Neutrophil (primary cell): ENCODE results near the gene CALHM1.

Experiments
- H3K27ac ChIP-seq: fragments of 200-600 bp; sonication (generic); 2 replicates; pipeline ENCODE4 v1.5.1; 2016; ENCODE audit warnings: mild to moderate bottlenecking, moderate library complexity
- H3K27me3 ChIP-seq: fragments of 200-600 bp; sonication (generic); 2 replicates; pipeline ENCODE4 v1.6.0; 2016; ENCODE audit warnings: mild to moderate bottlenecking
- H3K36me3 ChIP-seq: fragments of 200-600 bp; sonication (generic); 2 replicates; pipeline ENCODE4 v1.5.1; 2017
- H3K4me1 ChIP-seq, 2 experiments: fragments of 200-600 bp in 1 of 2; sonication (generic) in 1 of 2; 1 replicate in 1 of 2; 2 replicates in 1 of 2; pipeline versions ENCODE4 v1.5.1 to v1.6.1; 2013 to 2016; ENCODE audit warnings: low read depth in 1 of 2, low read length in 1 of 2, mild to moderate bottlenecking in 1 of 2, moderate library complexity in 1 of 2; ENCODE audit not compliant: control insufficient read depth in 1 of 2, insufficient read depth in 1 of 2
- H3K4me3 ChIP-seq, 2 experiments: fragments of 200-600 bp in 1 of 2; sonication (generic) in 1 of 2; 1 replicate in 1 of 2; 2 replicates in 1 of 2; pipeline ENCODE4 v1.5.1; 2013 to 2016; ENCODE audit warnings: low read depth in 1 of 2, low read length in 1 of 2, mild to moderate bottlenecking in 1 of 2, moderate library complexity in 1 of 2
- H3K9me3 ChIP-seq: fragments of 200-600 bp; sonication (generic); 2 replicates; pipeline ENCODE4 v1.5.1; 2016
- CTCF ChIP-seq: fragments of 200-600 bp; sonication (generic); IDR thresholded peaks from 2 replicates; pipeline ENCODE4 v1.5.1; 2016; ENCODE audit warnings: antibody characterized with exemption

Gene CALHM1

GRCh38 chr10:103451831-103452505, 6.7 kb downstream of the CALHM1 start, which contains the start of gene CALHM2:
Gene CALHM2 (minus strand): TSS chr10:103452370. CDS start chr10:103449941, 2,429 bp downstream.
- Histone ChIP-seq H3K27ac (no peak within 1 kb of the TSS), H3K4me3 (peak within 1 kb of the TSS; percentile 12 to 35), H3K36me3 (no peaks in the 10 kb centered on the region), H3K4me1 (peaks cover 7 to 13% of the 10 kb centered on the region in 2 experiments), H3K9me3 (no peaks in the 10 kb centered on the region), H3K27me3 (peaks cover 59% of the 10 kb centered on the region)
- no peak for TF ChIP-seq CTCF

DNA sequence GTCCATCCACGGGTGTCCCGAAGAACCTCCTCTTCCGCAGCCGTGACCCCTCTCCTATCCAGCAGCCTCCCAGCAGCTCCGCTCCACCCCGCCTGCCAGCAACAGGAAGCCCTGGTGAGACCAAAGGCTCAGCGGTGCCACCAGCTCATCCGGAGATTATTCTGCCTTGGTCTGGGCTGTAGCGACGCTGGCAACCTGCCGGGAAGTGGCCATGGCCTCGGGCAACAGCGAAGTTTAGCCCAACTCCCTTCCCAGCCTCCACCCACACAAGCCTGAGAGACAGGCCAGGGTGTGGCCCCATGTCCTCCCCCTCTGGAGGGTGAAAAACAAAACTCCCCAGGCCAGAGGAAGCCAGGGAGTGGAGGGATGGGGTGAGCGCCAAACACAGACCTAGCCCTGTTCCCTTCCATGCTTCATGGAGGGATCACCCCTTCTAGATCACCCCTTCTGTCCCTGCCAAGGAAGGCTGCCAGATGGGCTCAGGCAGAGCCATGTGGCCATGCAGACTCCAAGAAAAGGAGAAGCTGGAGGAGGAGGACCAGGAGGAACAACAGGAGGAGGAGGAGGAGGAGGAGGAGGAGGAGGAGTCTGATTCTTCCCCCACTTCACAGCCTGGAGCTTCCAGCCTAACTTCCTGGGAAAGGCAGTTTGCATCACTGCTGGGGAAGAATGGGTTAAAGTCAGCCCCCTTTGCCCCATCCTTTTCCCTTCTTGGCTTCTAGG, 7.4 kb downstream of the CALHM1 start:
- Histone ChIP-seq H3K9me3 (no peaks in the 10 kb centered on the region), H3K4me3 (no peak overlapping the region), H3K36me3 (peaks cover 3% of the 10 kb centered on the region), H3K27me3 (peaks cover 59% of the 10 kb centered on the region), H3K4me1 (peaks cover 7 to 13% of the 10 kb centered on the region in 2 experiments), H3K27ac (no peak overlapping the region)
- TF ChIP-seq CTCF, result no peak

DNA sequence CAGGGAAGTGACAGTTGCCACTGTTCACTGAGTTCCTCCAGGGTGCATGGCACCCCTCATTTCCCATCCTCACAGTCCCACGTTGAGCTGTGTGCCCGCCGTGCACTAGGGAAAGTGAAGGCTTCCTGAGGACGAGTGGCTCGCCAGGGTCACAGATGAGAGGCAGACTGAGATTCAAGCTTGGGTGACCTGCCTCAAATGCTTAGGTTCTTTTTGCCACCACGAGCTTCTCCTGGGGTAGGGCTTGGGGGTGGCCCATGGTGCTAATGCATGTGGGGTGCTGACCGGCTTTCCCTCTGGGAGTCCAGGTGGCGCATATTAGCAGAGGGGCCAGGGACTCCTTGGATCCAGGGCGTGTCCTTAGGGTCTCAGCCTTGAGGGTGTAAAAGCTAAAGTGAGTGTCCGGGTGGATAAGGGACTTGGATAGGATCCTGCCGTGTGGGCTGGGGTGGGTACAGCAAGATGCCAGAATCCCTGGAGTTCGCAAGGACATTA, 8.5 kb downstream of the CALHM1 start:
- Histone ChIP-seq H3K27me3 (peaks cover 59% of the 10 kb centered on the region), H3K9me3 (no peaks in the 10 kb centered on the region), H3K27ac (no peak overlapping the region), H3K4me1 (peaks cover 7 to 13% of the 10 kb centered on the region in 2 experiments), H3K36me3 (peaks cover 13% of the 10 kb centered on the region), H3K4me3 (no peak overlapping the region)
- TF ChIP-seq CTCF, result no peak

DNA sequence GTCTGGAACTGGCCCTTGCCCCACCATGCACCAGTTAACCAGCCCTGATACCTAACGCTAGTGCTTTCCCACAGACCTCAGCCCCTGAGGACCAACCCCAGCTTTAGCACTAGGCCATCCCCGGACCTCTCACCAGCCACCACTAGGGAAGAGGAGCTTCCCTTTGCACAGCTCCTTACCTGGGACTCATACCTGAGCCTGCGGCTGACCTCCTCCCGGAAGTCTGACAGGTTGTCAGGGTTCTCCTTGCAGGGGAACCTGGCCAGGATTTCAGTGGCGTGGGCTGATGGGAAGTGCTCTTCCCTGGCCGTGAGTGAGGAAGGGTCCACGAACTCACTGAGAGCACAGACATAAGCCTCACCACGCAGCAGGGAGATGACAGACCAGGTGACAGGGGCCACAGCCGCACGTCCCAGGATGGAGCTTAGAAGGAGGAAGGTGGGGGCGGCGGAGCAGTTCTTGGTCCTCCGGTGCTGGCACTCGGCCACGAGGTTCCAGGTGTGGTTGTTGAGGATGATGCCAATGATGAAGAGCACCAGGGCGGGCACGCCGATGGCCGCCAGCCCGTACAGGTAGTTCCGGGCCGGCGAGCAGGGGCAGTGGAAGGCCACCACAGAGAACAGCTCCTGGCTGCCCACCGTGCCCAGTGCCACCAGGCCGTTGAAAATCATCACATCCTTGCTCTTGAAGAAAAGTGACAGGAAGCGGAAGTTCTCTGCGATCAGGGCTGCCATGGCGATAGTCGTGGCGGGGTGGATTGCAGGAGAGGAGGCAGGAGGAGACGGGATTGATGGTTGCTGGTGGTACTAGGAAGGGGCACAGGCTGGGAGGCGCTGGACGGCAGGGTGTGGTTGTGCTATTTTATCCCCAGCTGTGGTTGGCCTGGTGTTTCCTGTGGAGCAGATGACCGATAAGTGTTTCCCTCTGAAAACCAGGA, 9.2 kb downstream of the CALHM1 start:
- Histone ChIP-seq H3K27ac (no peak overlapping the region), H3K4me3 (no peak overlapping the region), H3K4me1 (peaks cover 7 to 13% of the 10 kb centered on the region in 2 experiments), H3K9me3 (no peaks in the 10 kb centered on the region), H3K27me3 (peaks cover 52% of the 10 kb centered on the region), H3K36me3 (peaks cover 21% of the 10 kb centered on the region)
- TF ChIP-seq CTCF, result no peak

DNA sequence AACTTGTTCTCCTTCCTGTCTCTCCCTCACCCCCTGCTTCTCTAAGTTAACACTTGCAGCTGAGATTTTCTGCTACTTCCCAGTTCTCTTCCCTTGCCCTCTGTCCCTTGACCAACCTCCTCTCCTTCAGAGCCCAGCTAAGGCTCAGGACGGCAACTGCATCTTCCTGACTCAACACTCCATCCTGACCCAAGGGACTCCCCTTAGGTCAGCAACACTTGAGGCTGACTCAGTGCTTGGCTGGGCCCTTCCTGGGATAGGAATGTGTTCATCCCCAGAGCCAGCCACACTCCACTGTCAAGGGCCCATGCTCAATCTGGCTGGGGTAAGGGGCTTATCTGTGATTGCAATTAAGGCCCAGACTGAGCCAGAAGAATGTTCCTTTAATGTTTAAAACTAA, 10.0 kb downstream of the CALHM1 start:
- Histone ChIP-seq H3K36me3 (peaks cover 28% of the 10 kb centered on the region), H3K4me1 (peaks cover 7 to 13% of the 10 kb centered on the region in 2 experiments), H3K27me3 (peaks cover 45% of the 10 kb centered on the region), H3K9me3 (no peaks in the 10 kb centered on the region), H3K4me3 (no peak overlapping the region), H3K27ac (no peak overlapping the region)
- no peak for TF ChIP-seq CTCF
